ENCODE measurements around the gene METAP1D. TPM values are rescaled to one million over a fixed set of nuclear protein-coding genes. Genes with fewer than 3 reads are reported as not detected.

The METAP1D gene
- total and polyA plus RNA-seq, 4 donors = 3.3 to 7.1 (median 4.4) TPM

DNA sequence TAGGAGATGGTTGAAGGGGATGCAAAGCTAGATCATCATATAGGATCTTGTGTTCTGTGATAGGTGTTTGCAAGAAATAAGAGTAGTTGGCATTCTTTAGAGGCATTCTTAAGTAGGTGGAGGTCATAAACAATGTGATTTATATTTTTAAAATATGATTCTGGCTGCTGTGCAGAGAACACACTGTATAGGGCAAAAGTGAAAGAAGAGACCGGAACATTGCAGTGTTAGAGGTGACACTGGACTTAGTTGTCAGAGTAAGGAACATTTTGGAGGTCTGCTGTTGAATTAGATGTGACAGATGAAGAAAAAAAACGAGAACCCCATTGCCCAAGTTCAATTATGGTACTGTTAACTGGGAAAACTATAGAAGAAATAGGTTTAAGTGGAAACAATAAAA lies 39.8 kb upstream of the METAP1D start (continued):
- TF ChIP-seq, protein P1, sequence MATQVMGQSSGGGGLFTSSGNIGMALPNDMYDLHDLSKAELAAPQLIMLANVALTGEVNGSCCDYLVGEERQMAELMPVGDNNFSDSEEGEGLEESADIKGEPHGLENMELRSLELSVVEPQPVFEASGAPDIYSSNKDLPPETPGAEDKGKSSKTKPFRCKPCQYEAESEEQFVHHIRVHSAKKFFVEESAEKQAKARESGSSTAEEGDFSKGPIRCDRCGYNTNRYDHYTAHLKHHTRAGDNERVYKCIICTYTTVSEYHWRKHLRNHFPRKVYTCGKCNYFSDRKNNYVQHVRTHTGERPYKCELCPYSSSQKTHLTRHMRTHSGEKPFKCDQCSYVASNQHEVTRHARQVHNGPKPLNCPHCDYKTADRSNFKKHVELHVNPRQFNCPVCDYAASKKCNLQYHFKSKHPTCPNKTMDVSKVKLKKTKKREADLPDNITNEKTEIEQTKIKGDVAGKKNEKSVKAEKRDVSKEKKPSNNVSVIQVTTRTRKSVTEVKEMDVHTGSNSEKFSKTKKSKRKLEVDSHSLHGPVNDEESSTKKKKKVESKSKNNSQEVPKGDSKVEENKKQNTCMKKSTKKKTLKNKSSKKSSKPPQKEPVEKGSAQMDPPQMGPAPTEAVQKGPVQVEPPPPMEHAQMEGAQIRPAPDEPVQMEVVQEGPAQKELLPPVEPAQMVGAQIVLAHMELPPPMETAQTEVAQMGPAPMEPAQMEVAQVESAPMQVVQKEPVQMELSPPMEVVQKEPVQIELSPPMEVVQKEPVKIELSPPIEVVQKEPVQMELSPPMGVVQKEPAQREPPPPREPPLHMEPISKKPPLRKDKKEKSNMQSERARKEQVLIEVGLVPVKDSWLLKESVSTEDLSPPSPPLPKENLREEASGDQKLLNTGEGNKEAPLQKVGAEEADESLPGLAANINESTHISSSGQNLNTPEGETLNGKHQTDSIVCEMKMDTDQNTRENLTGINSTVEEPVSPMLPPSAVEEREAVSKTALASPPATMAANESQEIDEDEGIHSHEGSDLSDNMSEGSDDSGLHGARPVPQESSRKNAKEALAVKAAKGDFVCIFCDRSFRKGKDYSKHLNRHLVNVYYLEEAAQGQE (IDR thresholded peaks at IDR 0.05) = no peak
- TF ChIP-seq JUND (IDR thresholded peaks at IDR 0.05) (no peak), FOXA2 (IDR thresholded peaks at IDR 0.05) (no peak), RAD21 (IDR thresholded peaks at IDR 0.05) (no peak)

DNA sequence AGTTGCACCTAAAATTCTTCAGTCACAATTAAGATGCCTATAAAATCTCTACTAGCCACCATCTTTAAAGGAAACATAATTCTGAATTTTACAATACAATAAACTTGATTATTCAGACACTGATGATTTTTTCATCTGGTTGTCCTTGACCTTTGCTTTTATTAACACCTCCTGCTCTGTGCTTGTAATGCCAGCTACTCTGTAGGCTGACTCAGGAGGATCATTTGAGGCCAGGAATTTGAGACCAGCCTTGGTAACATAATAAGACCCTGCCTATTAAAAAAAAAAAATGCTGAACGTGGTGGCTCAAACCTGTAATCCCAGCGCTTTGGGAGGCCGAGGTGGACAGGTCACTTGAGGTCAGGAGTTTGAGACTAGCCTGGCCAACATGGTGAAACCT lies 39.2 kb upstream of the METAP1D start:
- H3K27me3 ChIP-seq (ENCODE audit: control insufficient read depth in 4 of 4, insufficient read depth in 4 of 4, low read length in 3 of 4) = no peaks in the 10 kb centered on the region
- DNase-seq (ENCODE audit: low spot score) = no peak
- WGBS = 96% methylated on average over 3 of the region's 3 CpGs
- peaks cover 0 to 6% (median under 1%) of the 10 kb centered on the region in 4 donors for H3K36me3 ChIP-seq (ENCODE audit: control insufficient read depth in 4 of 4, insufficient read depth in 3 of 4, low read depth in 1 of 4, low read length in 3 of 4)
- H3K9ac ChIP-seq (ENCODE audit: low read depth in 1 of 2, low read length in 2 of 2) = no peak overlapping the region
- peaks cover 0 to 5% (median 1%) of the 10 kb centered on the region in 4 donors for H3K4me1 ChIP-seq (ENCODE audit: control insufficient read depth in 4 of 4, insufficient read depth in 4 of 4, low read length in 3 of 4)
- H3K27ac ChIP-seq (ENCODE audit: low read depth in 1 of 2, low read length in 2 of 2) = no peak overlapping the region
- TF ChIP-seq HNF4G (IDR thresholded peaks at IDR 0.05) (no peak), HNF4A (conservative IDR thresholded peaks at IDR 0.05) (no peak), EGR1 (IDR thresholded peaks at IDR 0.05; ENCODE audit: low read depth in 2 of 2) (no peak), FOXA1 (IDR thresholded peaks at IDR 0.05) (no peak)
- TF ChIP-seq, protein P2, sequence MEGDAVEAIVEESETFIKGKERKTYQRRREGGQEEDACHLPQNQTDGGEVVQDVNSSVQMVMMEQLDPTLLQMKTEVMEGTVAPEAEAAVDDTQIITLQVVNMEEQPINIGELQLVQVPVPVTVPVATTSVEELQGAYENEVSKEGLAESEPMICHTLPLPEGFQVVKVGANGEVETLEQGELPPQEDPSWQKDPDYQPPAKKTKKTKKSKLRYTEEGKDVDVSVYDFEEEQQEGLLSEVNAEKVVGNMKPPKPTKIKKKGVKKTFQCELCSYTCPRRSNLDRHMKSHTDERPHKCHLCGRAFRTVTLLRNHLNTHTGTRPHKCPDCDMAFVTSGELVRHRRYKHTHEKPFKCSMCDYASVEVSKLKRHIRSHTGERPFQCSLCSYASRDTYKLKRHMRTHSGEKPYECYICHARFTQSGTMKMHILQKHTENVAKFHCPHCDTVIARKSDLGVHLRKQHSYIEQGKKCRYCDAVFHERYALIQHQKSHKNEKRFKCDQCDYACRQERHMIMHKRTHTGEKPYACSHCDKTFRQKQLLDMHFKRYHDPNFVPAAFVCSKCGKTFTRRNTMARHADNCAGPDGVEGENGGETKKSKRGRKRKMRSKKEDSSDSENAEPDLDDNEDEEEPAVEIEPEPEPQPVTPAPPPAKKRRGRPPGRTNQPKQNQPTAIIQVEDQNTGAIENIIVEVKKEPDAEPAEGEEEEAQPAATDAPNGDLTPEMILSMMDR (IDR thresholded peaks at IDR 0.05; ENCODE audit: low read depth, low read length, missing input control) = no peak
- H3K4me3 ChIP-seq (ENCODE audit: low read depth in 1 of 3, low read length in 3 of 3) = no peak overlapping the region
- H3K9me3 ChIP-seq (ENCODE audit: control insufficient read depth in 4 of 4, low read length in 3 of 4) = no peaks in the 10 kb centered on the region

DNA sequence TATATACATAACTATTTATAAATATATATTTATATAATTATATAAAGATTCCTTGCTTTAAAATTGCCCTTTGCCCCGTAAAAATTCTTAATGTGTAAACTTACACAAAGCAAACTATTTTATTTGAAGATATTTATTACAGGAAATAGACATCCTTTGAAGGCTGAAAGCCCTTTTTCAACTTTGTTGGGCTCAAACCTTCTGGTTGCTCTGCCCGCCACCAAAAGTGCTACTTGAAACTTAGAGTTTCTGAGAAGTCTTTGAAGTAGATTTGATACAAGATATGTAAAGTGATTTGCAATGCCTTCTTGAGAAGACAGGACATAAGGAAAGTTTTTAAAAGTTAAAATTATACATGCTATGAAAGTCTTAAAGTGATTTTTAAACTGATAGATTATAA lies 36.6 kb upstream of the METAP1D start:
- no peak for DNase-seq (ENCODE audit: low spot score)
- Histone ChIP-seq H3K9me3 (ENCODE audit: control insufficient read depth in 4 of 4, low read length in 3 of 4) (no peaks in the 10 kb centered on the region), H3K9ac (ENCODE audit: low read depth in 1 of 2, low read length in 2 of 2) (no peak overlapping the region), H3K4me1 (ENCODE audit: control insufficient read depth in 4 of 4, insufficient read depth in 4 of 4, low read length in 3 of 4) (peaks cover 0 to 5% (median 1%) of the 10 kb centered on the region in 4 donors), H3K4me3 (ENCODE audit: low read depth in 1 of 3, low read length in 3 of 3) (no peak overlapping the region), H3K36me3 (ENCODE audit: control insufficient read depth in 4 of 4, insufficient read depth in 3 of 4, low read depth in 1 of 4, low read length in 3 of 4) (peaks cover 6 to 17% (median 11%) of the 10 kb centered on the region in 4 donors), H3K27ac (ENCODE audit: low read depth in 1 of 2, low read length in 2 of 2) (no peak overlapping the region), H3K27me3 (ENCODE audit: control insufficient read depth in 4 of 4, insufficient read depth in 4 of 4, low read length in 3 of 4) (no peaks in the 10 kb centered on the region)
- WGBS = 90% methylated on average over 2 of the region's 2 CpGs
- TF ChIP-seq JUND (IDR thresholded peaks at IDR 0.05) (no peak), FOXA1 (IDR thresholded peaks at IDR 0.05) (no peak), TAF1 (conservative IDR thresholded peaks at IDR 0.05) (no peak)

DNA sequence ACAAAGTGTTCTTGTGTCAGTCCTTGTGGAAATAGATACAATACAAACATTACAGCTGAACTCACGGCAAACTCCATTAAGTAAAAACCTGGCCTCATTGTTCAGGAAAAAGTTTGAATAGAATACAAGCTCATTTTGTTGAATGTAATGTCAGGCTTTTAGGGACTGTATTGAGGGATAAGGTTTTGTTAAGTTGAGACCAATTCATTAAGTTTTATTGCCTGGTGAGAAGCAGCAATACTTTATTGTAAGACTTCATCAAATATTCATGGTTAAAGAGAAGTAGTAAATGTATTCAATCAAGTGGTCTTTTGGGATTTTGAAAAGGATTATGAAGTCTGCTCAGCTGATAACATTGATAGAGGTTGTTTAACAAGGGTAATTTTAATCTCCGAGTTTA lies 35.4 kb upstream of the METAP1D start:
- no peak for TF ChIP-seq RXRA (IDR thresholded peaks at IDR 0.05)
- TF ChIP-seq SP1 (IDR thresholded peaks at IDR 0.05) = no peak
- TF ChIP-seq JUND (IDR thresholded peaks at IDR 0.05) = no peak
- no peak for TF ChIP-seq GABPA (IDR thresholded peaks at IDR 0.05 in 1 of 2, conservative IDR thresholded peaks at IDR 0.05 in 1 of 2)
- TF ChIP-seq, protein P3, sequence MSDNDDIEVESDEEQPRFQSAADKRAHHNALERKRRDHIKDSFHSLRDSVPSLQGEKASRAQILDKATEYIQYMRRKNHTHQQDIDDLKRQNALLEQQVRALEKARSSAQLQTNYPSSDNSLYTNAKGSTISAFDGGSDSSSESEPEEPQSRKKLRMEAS (IDR thresholded peaks at IDR 0.05) = no peak
- no peak for TF ChIP-seq EGR1 (IDR thresholded peaks at IDR 0.05; ENCODE audit: low read depth in 2 of 2)
- TF ChIP-seq, protein P4, sequence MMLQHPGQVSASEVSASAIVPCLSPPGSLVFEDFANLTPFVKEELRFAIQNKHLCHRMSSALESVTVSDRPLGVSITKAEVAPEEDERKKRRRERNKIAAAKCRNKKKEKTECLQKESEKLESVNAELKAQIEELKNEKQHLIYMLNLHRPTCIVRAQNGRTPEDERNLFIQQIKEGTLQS (IDR thresholded peaks at IDR 0.05) = no peak
- TF ChIP-seq, protein P5, sequence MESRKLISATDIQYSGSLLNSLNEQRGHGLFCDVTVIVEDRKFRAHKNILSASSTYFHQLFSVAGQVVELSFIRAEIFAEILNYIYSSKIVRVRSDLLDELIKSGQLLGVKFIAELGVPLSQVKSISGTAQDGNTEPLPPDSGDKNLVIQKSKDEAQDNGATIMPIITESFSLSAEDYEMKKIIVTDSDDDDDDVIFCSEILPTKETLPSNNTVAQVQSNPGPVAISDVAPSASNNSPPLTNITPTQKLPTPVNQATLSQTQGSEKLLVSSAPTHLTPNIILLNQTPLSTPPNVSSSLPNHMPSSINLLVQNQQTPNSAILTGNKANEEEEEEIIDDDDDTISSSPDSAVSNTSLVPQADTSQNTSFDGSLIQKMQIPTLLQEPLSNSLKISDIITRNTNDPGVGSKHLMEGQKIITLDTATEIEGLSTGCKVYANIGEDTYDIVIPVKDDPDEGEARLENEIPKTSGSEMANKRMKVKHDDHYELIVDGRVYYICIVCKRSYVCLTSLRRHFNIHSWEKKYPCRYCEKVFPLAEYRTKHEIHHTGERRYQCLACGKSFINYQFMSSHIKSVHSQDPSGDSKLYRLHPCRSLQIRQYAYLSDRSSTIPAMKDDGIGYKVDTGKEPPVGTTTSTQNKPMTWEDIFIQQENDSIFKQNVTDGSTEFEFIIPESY (IDR thresholded peaks at IDR 0.05) = no peak
- no peak for TF ChIP-seq RAD21 (IDR thresholded peaks at IDR 0.05)
- no peak for TF ChIP-seq HNF4A (conservative IDR thresholded peaks at IDR 0.05)
- no peak for TF ChIP-seq HNF4G (IDR thresholded peaks at IDR 0.05)
- TF ChIP-seq TAF1 (conservative IDR thresholded peaks at IDR 0.05) = no peak
- 98% methylated on average over 2 of the region's 2 CpGs for WGBS
- no peaks in the 10 kb centered on the region for H3K27me3 ChIP-seq (ENCODE audit: control insufficient read depth in 4 of 4, insufficient read depth in 4 of 4, low read length in 3 of 4)
- no peaks in the 10 kb centered on the region for H3K9me3 ChIP-seq (ENCODE audit: control insufficient read depth in 4 of 4, low read length in 3 of 4)
- H3K9ac ChIP-seq (ENCODE audit: low read depth in 1 of 2, low read length in 2 of 2) = no peak overlapping the region
- peaks cover 6 to 17% (median 11%) of the 10 kb centered on the region in 4 donors for H3K36me3 ChIP-seq (ENCODE audit: control insufficient read depth in 4 of 4, insufficient read depth in 3 of 4, low read depth in 1 of 4, low read length in 3 of 4)
- H3K4me3 ChIP-seq (ENCODE audit: low read depth in 1 of 3, low read length in 3 of 3) = no peak overlapping the region
- peaks cover 0 to 2% (median under 1%) of the 10 kb centered on the region in 4 donors for H3K4me1 ChIP-seq (ENCODE audit: control insufficient read depth in 4 of 4, insufficient read depth in 4 of 4, low read length in 3 of 4)
- DNase-seq (ENCODE audit: low spot score) = no peak
- H3K27ac ChIP-seq (ENCODE audit: low read depth in 1 of 2, low read length in 2 of 2) = no peak overlapping the region

Measured in liver (tissue), 9 donors.